Stimulated activated naive CD8-positive, alpha-beta T cell treated with anti-CD3 and anti-CD28 coated beads, Interleukin-15, Interleukin-2, amounts not matched to agents 100 ng/mL and 50 ng/mL, for 24 hours (primary cell): Measurements from ENCODE around the gene ZNF407.
"Not testable (repeated sequence)": the region's sequence is repeated elsewhere in the genome, so short reads cannot be mapped to it uniquely, and the experiment has no call there.

ENCODE experiments used
- H3K27ac Mint-ChIP-seq: one replicate; pipeline ENCODE4 v1.8.0; 2021; ENCODE audit warnings: mild to moderate bottlenecking, mixed read lengths
- H3K27me3 Mint-ChIP-seq: one replicate; pipeline ENCODE4 v1.8.0; 2021; ENCODE audit warnings: mixed read lengths
- H3K36me3 Mint-ChIP-seq: one replicate; pipeline ENCODE4 v1.8.0; 2021; ENCODE audit warnings: low read depth, mixed read lengths
- H3K4me1 Mint-ChIP-seq: one replicate; pipeline ENCODE4 v1.8.0; 2021; ENCODE audit warnings: low read depth, mixed read lengths
- H3K4me3 Mint-ChIP-seq: one replicate; pipeline ENCODE4 v1.8.0; 2021; ENCODE audit warnings: mild to moderate bottlenecking, mixed read lengths
- H3K9me3 Mint-ChIP-seq: one replicate; pipeline ENCODE4 v1.8.0; 2021; ENCODE audit warnings: mixed read lengths

Gene ZNF407, protein sequence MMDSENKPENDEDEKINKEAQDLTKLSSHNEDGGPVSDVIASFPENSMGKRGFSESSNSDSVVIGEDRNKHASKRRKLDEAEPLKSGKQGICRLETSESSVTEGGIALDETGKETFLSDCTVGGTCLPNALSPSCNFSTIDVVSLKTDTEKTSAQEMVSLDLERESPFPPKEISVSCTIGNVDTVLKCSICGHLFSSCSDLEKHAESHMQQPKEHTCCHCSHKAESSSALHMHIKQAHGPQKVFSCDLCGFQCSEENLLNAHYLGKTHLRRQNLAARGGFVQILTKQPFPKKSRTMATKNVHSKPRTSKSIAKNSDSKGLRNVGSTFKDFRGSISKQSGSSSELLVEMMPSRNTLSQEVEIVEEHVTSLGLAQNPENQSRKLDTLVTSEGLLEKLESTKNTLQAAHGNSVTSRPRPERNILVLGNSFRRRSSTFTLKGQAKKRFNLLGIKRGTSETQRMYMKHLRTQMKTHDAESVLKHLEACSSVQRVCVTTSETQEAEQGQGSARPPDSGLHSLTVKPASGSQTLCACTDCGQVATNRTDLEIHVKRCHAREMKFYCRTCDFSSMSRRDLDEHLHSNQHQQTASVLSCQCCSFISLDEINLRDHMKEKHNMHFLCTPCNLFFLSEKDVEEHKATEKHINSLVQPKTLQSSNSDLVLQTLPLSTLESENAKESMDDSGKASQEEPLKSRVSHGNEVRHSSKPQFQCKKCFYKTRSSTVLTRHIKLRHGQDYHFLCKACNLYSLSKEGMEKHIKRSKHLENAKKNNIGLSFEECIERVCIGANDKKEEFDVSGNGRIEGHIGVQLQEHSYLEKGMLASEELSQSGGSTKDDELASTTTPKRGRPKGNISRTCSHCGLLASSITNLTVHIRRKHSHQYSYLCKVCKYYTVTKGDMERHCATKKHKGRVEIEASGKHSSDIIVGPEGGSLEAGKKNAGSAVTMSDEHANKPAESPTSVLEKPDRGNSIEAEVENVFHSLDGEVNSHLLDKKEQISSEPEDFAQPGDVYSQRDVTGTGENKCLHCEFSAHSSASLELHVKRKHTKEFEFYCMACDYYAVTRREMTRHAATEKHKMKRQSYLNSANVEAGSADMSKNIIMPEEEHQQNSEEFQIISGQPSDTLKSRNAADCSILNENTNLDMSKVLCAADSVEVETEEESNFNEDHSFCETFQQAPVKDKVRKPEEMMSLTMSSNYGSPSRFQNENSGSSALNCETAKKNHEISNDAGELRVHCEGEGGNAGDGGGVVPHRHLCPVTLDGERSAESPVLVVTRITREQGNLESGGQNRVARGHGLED (N-terminal part only)

DNA sequence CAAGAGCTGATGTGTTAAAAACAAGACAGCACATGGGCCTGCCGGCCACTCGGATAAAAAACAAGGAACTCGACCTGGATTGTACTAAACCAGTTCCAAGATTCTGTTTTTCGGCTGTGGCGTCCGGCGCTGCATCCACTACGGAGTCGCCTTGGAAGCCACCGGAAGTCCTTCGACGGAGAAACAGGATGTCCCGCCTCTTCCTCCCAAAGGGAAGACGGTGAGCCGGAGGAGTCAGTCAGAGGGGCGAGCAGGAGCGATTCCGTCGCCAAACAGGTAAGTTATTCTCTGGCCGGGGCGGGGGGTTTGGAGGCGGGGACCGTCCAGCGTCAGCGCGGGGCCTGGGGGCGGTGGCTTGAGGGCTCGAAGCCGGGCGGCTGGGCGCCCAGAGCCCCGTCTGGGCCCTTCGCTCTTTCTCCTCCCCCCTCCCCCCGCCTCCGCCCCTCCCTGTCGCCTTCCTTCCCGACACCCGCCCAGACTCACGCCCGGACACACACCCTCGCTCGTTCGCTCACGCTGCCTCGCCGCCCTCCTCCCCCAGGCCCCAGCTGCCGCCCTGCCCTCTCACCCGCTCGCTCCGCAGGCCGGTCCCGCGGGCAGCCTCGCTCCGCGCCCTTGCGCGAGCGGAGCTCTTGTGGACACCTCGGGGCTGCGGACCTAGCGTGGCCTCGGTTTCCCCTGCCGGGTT is at the start of gene ZNF407:
Gene ZNF407, plus strand, starts transcription at position 209 of the 688 bp plus-strand sequence. CDS start 33,150 bp downstream, outside the sequence.
- Mint-ChIP-seq H3K4me3 (peak within 1 kb of the TSS; percentile 95), H3K36me3 (peaks cover 29% of the 10 kb centered on the region), H3K4me1 (peaks cover 51% of the 10 kb centered on the region), H3K27me3 (no peaks in the 10 kb centered on the region), H3K9me3 (peaks cover 6% of the 10 kb centered on the region), H3K27ac (peak within 1 kb of the TSS; percentile 98)

DNA sequence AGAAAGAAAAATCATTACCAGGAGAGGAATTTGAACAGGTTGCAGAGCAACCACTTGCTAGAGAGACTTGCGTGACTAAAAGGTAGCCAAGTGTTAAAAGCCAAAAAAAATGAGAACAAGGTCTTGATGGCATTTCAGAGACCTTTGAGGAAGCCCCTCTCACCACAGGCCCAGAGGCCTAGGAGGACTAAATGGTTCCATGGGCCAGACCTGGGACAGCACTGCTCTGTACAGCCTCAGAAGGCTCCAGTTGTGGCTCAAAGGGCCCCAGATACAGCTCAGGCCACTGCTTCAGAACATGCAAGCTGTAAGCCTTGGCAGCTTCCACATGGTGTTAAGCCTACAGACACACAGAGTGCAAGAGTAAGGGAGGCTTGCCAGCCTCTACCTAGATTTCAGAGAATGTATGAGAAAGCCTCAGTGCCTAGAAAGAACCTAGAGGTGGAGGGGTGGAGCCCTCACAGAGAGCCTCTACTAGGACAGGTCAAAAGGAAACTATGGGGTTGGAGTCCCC is 48.0 kb upstream of the ZNF407 start:
- no peak overlapping the region for H3K27ac Mint-ChIP-seq
- H3K27me3 Mint-ChIP-seq: peaks cover 3% of the 10 kb centered on the region
- H3K4me3 Mint-ChIP-seq: no peak overlapping the region
- no peaks in the 10 kb centered on the region for H3K36me3 Mint-ChIP-seq
- no peaks in the 10 kb centered on the region for H3K4me1 Mint-ChIP-seq
- peaks cover 8% of the 10 kb centered on the region for H3K9me3 Mint-ChIP-seq

DNA sequence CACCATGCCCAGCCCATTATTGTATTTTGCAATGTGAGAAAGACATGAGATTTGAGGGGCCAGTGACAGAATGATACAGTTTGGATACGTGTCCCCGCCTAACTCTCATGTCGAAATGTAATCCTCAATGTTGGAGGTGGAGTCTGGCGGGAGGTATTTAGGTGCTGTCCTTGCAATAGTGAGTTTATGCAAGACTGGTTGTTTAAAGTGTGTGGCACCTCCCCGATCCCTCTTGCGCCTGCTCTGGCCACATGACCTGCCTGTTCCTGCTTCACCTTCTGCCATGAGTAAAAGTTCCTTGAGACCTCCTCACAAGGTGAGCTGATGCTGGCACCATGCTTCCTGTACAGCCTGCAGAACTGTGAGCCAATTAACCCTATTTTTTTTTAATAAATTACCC is 46.8 kb upstream of the ZNF407 start:
- no peaks in the 10 kb centered on the region for H3K36me3 Mint-ChIP-seq
- no peak overlapping the region for H3K4me3 Mint-ChIP-seq
- H3K4me1 Mint-ChIP-seq: no peaks in the 10 kb centered on the region
- H3K27ac Mint-ChIP-seq: no peak overlapping the region
- peaks cover 8% of the 10 kb centered on the region for H3K9me3 Mint-ChIP-seq
- H3K27me3 Mint-ChIP-seq: peaks cover 3% of the 10 kb centered on the region

DNA sequence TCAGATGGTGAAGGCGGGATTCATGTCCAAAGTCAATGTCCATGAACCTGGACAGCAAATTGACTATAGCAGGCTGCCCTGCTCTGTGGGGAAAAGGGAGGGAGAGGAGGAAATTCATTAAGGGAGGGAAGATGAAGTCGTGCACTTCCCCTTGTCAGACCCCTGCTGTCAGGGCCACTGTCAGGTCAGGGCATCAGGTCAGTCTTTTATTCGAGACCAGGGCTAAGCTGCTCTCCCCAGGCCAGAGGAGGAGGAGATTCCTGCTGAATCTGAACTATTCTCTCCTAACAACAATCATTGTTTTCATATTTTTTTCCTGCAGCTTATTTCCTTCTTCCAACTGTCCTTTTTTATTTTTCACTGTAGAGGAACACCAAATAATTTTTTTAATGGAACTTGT is 46.2 kb upstream of the ZNF407 start:
- Mint-ChIP-seq H3K4me1 (no peaks in the 10 kb centered on the region), H3K36me3 (no peaks in the 10 kb centered on the region), H3K4me3 (no peak overlapping the region), H3K27me3 (peaks cover 7% of the 10 kb centered on the region), H3K27ac (no peak overlapping the region), H3K9me3 (peaks cover 8% of the 10 kb centered on the region)

DNA sequence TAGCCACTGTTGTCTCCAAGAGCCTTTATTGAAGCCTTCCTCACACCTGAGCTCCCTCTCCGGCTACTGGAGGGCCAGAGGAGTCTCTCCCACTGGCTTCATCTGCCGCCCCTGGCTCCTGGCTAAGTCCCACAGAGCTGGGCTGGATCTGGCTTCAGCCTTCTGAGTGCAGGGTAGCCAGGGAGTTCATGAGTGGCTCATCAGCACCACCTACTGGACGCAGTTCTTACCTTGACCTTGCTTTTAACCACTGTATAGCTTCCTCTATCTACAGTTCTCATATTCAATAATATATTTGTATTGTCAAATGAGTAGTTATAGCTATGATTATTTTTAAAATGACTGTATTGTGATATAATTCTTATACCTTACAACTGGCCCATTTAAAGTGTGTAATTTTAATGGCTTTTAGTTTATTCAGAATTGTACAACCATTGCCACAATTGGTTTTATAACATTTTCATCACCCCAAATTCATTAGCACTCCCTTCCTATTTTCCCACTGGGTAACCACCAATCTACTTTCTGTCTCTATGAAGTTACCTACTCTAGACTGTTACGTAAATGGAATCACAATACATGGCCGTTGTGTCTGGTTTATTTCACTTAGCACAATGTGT is 45.6 kb upstream of the ZNF407 start:
- Mint-ChIP-seq H3K27me3 (peaks cover 8% of the 10 kb centered on the region), H3K27ac (no peak overlapping the region), H3K4me1 (no peaks in the 10 kb centered on the region), H3K9me3 (peaks cover 8% of the 10 kb centered on the region), H3K4me3 (no peak overlapping the region), H3K36me3 (no peaks in the 10 kb centered on the region)

DNA sequence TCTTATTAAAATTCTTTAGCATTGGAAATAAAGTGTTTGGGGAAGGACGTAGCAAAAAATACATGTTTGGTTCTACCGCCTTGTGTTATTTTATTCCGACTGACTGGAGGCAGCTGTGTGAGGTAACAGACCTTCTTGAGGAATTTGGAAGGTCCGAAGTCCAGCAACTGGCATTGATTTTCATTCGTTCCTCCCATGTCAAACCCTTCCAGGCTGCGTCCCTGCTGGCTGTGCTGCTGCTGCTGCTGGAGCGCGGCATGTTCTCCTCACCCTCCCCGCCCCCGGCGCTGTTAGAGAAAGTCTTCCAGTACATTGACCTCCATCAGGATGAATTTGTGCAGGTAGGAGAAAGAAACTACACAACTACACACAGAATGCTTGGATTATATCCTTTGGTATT is 41.5 kb upstream of the ZNF407 start:
- no peaks in the 10 kb centered on the region for H3K9me3 Mint-ChIP-seq
- no peak overlapping the region for H3K27ac Mint-ChIP-seq
- no peaks in the 10 kb centered on the region for H3K36me3 Mint-ChIP-seq
- no peaks in the 10 kb centered on the region for H3K4me1 Mint-ChIP-seq
- H3K27me3 Mint-ChIP-seq: peaks cover 8% of the 10 kb centered on the region
- H3K4me3 Mint-ChIP-seq: no peak overlapping the region

DNA sequence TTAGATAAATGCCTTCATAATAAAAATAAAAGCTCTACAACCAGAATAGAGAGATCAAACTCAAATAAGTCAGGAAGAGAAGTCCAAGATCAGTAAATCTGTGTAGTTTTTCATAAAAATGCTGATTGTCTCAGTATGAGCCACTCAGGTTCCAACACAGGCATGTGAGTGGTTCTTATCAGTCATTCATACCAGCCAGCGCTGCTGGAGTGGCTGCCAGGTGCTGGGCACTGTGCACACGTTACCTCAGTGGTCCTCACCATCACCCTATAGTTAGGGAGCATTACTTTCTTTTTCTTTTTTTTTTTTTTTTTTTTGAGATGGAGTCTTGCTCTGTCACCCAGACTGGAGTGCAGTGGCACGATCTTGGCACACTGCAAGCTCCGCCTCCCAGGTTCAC is 39.6 kb upstream of the ZNF407 start:
- peaks cover 8% of the 10 kb centered on the region for H3K27me3 Mint-ChIP-seq
- no peak overlapping the region for H3K27ac Mint-ChIP-seq
- H3K36me3 Mint-ChIP-seq: no peaks in the 10 kb centered on the region
- H3K9me3 Mint-ChIP-seq: no peaks in the 10 kb centered on the region
- H3K4me3 Mint-ChIP-seq: no peak overlapping the region
- H3K4me1 Mint-ChIP-seq: no peaks in the 10 kb centered on the region

DNA sequence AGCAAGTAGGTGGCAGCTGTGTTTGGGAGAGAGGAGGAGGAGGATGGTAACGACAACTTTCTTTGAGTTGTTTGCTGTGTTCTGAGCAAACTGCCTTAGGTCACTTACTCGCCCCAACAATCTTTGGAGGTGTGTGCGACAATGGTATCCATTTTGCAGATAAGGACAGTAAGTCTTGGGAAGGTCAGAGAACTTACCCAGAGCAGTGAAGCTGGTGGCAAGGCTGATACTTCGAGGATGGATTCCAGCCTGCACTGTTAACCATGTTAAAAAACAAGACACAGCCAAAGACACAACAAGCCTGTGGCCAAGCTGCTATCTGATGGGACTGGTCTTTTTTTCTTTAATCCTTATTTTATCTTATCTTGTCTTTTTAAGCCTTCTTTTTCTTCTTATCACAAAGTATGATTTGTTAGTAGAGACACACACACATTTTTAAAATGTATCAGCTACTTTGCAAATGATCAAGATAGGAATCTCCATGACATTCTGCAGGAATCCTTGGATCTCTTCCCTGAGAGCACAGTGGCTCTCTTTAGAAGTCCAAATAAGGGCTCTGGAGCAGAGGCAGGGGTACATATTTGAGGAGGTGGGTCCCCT is 35.4 kb upstream of the ZNF407 start:
- Mint-ChIP-seq H3K4me1 (no peaks in the 10 kb centered on the region), H3K27me3 (no peaks in the 10 kb centered on the region), H3K4me3 (no peak overlapping the region), H3K9me3 (peaks cover 10% of the 10 kb centered on the region), H3K36me3 (peaks cover 5% of the 10 kb centered on the region), H3K27ac (no peak overlapping the region)

DNA sequence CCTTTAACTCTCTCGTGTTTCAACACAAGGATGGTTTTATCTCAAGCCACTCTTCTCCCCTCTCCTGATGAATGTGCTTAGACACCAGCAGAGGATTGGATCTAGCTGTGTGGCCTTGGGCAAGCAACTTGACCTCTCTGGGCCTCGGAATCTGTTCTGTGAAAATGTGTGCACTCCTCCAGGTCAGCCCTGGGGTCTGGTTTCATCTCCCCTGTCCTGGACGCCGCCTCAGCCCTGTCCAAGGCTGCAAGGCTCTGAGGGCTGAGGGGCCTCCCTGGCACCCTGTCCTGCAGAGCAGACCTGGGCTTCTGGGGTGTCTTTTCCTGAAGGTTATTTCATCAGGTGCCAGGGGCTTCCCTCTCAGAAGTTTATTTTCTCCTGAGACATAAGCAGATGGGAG is 34.9 kb upstream of the ZNF407 start:
- peaks cover 11% of the 10 kb centered on the region for H3K9me3 Mint-ChIP-seq
- H3K27me3 Mint-ChIP-seq: no peaks in the 10 kb centered on the region
- no peaks in the 10 kb centered on the region for H3K4me1 Mint-ChIP-seq
- H3K36me3 Mint-ChIP-seq: peaks cover 5% of the 10 kb centered on the region
- no peak overlapping the region for H3K4me3 Mint-ChIP-seq
- no peak overlapping the region for H3K27ac Mint-ChIP-seq

DNA sequence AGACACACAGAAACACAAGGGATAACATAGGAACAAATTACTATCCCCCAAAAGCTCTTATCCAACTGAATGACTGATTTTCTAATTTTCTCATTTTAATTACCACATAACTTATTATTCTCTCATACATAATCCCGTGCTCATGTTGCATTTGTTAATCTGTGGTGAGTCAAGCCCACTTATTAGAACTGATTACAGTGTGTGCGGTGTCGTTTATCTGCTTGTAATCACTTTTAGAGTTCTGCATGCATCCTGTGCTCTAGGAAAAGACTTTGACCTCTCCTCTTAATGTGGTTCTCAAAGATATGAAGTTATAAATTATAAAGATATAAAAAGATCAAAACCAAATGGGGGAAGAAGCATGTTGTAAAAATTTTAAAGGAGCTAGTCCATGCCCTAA is 33.7 kb upstream of the ZNF407 start:
- Mint-ChIP-seq H3K27me3 (peaks cover 12% of the 10 kb centered on the region), H3K27ac (no peak overlapping the region), H3K4me3 (no peak overlapping the region)

DNA sequence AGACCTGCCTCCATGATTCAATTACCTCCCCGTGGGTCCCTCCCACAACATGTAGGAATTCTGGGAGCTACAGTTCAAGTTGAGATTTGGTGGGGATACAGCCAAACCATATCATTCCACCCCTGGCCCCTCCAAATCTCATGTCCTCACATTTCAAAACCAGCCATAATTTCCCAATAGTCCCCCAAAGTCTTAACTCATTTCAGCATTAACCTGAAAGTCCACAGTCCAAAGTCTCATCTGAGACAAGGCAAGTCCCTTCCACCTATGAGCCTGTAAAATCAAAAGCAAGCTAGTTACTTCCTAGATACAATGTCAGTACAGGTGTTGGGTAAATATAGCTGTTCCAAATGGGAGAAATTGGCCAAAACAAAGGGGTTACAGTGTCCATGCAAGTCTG is 32.5 kb upstream of the ZNF407 start:
- H3K4me1 Mint-ChIP-seq, H3K4me3 Mint-ChIP-seq, H3K27ac Mint-ChIP-seq, H3K36me3 Mint-ChIP-seq: not testable (repeated sequence)
- Mint-ChIP-seq H3K9me3 (peaks cover 11% of the 10 kb centered on the region), H3K27me3 (peaks cover 16% of the 10 kb centered on the region)

More for the DNA sequence above, 33.7 kb upstream of the ZNF407 start:
- no peaks in the 10 kb centered on the region for H3K4me1 Mint-ChIP-seq
- peaks cover 11% of the 10 kb centered on the region for H3K9me3 Mint-ChIP-seq
- peaks cover 5% of the 10 kb centered on the region for H3K36me3 Mint-ChIP-seq

DNA sequence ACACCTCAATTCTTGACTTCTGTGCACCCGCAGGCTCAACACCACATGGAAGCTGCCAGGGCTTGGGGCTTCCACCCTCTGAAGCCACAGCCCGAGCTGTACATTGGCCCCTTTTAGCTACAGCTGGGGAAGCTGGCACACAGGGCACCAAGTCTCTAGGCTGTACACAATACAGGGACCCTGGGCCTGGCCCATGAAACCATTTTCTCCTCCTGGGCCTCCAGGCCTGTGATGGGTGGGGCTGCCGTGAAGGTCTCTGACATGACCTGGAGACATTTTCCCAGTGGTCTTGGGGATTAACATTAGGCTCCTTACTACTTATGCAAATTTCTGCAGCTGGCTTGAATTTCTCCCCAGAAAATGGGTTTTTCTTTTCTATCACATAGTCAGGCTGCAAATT is 31.7 kb upstream of the ZNF407 start:
- H3K4me1 Mint-ChIP-seq, H3K36me3 Mint-ChIP-seq, H3K4me3 Mint-ChIP-seq, H3K27ac Mint-ChIP-seq: not testable (repeated sequence)
- H3K9me3 Mint-ChIP-seq: peaks cover 11% of the 10 kb centered on the region
- peaks cover 16% of the 10 kb centered on the region for H3K27me3 Mint-ChIP-seq

DNA sequence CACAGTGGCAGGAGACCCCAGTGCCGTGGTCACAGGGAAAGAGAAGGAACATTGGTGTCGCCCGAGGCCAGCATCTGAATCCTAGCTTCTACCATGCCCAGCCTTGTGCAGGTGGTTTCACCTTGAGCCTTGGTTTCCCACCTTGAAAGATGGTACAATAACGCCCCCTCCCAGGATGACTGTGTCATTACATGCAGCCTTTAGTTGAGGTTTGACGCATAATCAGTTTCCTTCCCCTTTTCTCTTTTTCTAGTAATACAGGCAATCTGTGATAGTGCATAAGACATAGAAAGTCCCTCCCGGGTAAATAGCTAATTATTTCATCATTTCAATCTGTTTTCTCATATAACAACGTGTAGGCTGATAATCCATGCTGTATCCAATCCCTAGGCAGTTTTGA is 29.8 kb upstream of the ZNF407 start:
- no peak overlapping the region for H3K4me3 Mint-ChIP-seq
- peaks cover 16% of the 10 kb centered on the region for H3K27me3 Mint-ChIP-seq
- H3K9me3 Mint-ChIP-seq: peaks cover 11% of the 10 kb centered on the region
- no peaks in the 10 kb centered on the region for H3K4me1 Mint-ChIP-seq
- peaks cover 5% of the 10 kb centered on the region for H3K36me3 Mint-ChIP-seq
- no peak overlapping the region for H3K27ac Mint-ChIP-seq
